Measurements from ENCODE around the gene SPI1. TPM values are rescaled to one million over a fixed set of nuclear protein-coding genes. Genes with fewer than 3 reads are reported as not detected.

SPI1 gene
- total RNA-seq, 1 donor from 2014 or later, result not detected

GRCh38 chr11:47340010-47340409, 38.3 kb downstream of the SPI1 start:
- no peaks in the 10 kb centered on the region for H3K36me3 ChIP-seq (ENCODE audit: insufficient read depth, low read length)
- Mint-ChIP-seq H3K27ac (ENCODE audit: unreplicated experiment) (no peak overlapping the region), H3K36me3 (ENCODE audit: low read depth, unreplicated experiment) (no peaks in the 10 kb centered on the region), H3K9me3 (ENCODE audit: unreplicated experiment) (no peaks in the 10 kb centered on the region), H3K4me3 (ENCODE audit: unreplicated experiment) (no peak overlapping the region), H3K27me3 (ENCODE audit: low read depth, unreplicated experiment) (peaks cover 28% of the 10 kb centered on the region), H3K4me1 (ENCODE audit: low read depth, unreplicated experiment) (no peaks in the 10 kb centered on the region)
- FAIRE-seq, result no peak
- H3K4me2 ChIP-seq (ENCODE audit: low read length), result no peak overlapping the region
- no peaks in the 10 kb centered on the region for H3K79me2 ChIP-seq (ENCODE audit: insufficient read depth, low read length)
- H3K9ac ChIP-seq (ENCODE audit: low read length), result no peak overlapping the region
- no peaks in the 10 kb centered on the region for H3K9me3 ChIP-seq (ENCODE audit: insufficient read depth, low read depth, low read length)
- H3K4me3 ChIP-seq (ENCODE audit: insufficient read depth, low read depth, low read length), result no peak overlapping the region
- peaks cover 3% of the 10 kb centered on the region for H3K27me3 ChIP-seq (ENCODE audit: insufficient read depth, low read length)
- H3K27ac ChIP-seq (ENCODE audit: low read depth, low read length), result no peak overlapping the region
- no peaks in the 10 kb centered on the region for H3K4me1 ChIP-seq (ENCODE audit: insufficient read depth, low read length)
- H4K20me1 ChIP-seq (ENCODE audit: insufficient read depth, low read length), result no peaks in the 10 kb centered on the region
- no peak for TF ChIP-seq EZH2 (IDR thresholded peaks at IDR 0.05; ENCODE audit: insufficient read depth, low read length)
- TF ChIP-seq, protein P1, sequence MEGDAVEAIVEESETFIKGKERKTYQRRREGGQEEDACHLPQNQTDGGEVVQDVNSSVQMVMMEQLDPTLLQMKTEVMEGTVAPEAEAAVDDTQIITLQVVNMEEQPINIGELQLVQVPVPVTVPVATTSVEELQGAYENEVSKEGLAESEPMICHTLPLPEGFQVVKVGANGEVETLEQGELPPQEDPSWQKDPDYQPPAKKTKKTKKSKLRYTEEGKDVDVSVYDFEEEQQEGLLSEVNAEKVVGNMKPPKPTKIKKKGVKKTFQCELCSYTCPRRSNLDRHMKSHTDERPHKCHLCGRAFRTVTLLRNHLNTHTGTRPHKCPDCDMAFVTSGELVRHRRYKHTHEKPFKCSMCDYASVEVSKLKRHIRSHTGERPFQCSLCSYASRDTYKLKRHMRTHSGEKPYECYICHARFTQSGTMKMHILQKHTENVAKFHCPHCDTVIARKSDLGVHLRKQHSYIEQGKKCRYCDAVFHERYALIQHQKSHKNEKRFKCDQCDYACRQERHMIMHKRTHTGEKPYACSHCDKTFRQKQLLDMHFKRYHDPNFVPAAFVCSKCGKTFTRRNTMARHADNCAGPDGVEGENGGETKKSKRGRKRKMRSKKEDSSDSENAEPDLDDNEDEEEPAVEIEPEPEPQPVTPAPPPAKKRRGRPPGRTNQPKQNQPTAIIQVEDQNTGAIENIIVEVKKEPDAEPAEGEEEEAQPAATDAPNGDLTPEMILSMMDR (IDR thresholded peaks at IDR 0.05; ENCODE audit: insufficient read depth, low read depth, low read length), result no peak
- DNase-seq (ENCODE audit: low read depth), result no peak
- no peak overlapping the region for H2AFZ ChIP-seq (ENCODE audit: low read depth, low read length)

DNA sequence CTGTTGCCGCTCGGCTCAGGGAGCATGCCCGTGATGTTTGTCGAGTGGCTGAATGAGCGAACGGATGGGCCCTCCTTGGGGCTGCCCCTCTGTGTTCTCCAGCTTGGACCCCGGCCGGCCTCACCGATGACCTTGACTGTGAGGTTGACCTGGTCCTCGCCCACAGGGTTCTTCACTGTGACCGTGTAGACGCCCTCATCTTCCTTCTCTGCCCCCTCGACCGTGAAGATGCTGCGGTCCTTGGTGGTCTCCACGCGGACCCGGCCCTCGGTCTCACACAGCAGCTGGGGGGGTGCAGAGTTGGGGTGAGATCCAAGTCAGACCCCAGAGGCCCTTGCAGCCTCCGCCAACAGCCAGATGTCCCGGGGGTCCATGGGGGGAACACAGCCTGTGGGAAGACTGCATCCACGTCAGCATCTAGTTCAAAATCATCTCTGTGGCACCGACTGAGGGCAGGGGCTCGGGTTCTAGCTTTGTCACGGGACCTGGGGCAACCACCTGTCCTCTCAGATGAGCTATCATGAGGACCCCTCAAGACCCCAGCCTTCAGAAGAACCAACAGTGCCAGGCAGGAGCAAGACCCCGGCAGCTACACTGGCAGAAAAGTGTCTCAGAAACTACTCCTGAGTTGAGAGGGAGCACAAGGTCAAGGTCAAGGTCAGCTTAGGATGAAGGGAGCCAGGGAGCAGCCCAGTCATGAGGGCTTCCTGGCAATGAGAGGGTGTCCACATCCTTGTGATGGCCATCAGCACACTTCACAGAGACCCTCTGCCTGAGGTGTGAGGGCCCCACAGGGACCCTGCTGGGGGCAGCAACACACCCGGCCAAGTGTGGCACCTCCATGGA, 39.7 kb downstream of the SPI1 start:
- Histone ChIP-seq H3K36me3 (ENCODE audit: insufficient read depth, low read length) (no peaks in the 10 kb centered on the region), H3K9me3 (ENCODE audit: insufficient read depth, low read depth, low read length) (no peaks in the 10 kb centered on the region), H4K20me1 (ENCODE audit: insufficient read depth, low read length) (no peaks in the 10 kb centered on the region), H3K4me2 (ENCODE audit: low read length) (no peak overlapping the region), H3K79me2 (ENCODE audit: insufficient read depth, low read length) (no peaks in the 10 kb centered on the region), H3K27me3 (ENCODE audit: insufficient read depth, low read length) (no peaks in the 10 kb centered on the region), H3K4me1 (ENCODE audit: insufficient read depth, low read length) (no peaks in the 10 kb centered on the region), H3K9ac (ENCODE audit: low read length) (no peak overlapping the region), H3K27ac (ENCODE audit: low read depth, low read length) (no peak overlapping the region), H3K4me3 (ENCODE audit: insufficient read depth, low read depth, low read length) (no peak overlapping the region), H2AFZ (ENCODE audit: low read depth, low read length) (no peak overlapping the region)
- H3K36me3 Mint-ChIP-seq (ENCODE audit: low read depth, unreplicated experiment), result no peaks in the 10 kb centered on the region
- no peaks in the 10 kb centered on the region for H3K4me1 Mint-ChIP-seq (ENCODE audit: low read depth, unreplicated experiment)
- H3K9me3 Mint-ChIP-seq (ENCODE audit: unreplicated experiment), result no peaks in the 10 kb centered on the region
- H3K4me3 Mint-ChIP-seq (ENCODE audit: unreplicated experiment), result no peak overlapping the region
- FAIRE-seq, result no peak
- no peak overlapping the region for H3K27ac Mint-ChIP-seq (ENCODE audit: unreplicated experiment)
- no peak for DNase-seq (ENCODE audit: low read depth)
- TF ChIP-seq, protein P1 (IDR thresholded peaks at IDR 0.05; ENCODE audit: insufficient read depth, low read depth, low read length), result no peak
- TF ChIP-seq EZH2 (IDR thresholded peaks at IDR 0.05; ENCODE audit: insufficient read depth, low read length), result no peak
- H3K27me3 Mint-ChIP-seq (ENCODE audit: low read depth, unreplicated experiment), result peaks cover 21% of the 10 kb centered on the region

All from astrocyte (in vitro differentiated cells and primary cell).